Measurements from ENCODE around the gene ZNF747.

The ZNF747 gene

DNA sequence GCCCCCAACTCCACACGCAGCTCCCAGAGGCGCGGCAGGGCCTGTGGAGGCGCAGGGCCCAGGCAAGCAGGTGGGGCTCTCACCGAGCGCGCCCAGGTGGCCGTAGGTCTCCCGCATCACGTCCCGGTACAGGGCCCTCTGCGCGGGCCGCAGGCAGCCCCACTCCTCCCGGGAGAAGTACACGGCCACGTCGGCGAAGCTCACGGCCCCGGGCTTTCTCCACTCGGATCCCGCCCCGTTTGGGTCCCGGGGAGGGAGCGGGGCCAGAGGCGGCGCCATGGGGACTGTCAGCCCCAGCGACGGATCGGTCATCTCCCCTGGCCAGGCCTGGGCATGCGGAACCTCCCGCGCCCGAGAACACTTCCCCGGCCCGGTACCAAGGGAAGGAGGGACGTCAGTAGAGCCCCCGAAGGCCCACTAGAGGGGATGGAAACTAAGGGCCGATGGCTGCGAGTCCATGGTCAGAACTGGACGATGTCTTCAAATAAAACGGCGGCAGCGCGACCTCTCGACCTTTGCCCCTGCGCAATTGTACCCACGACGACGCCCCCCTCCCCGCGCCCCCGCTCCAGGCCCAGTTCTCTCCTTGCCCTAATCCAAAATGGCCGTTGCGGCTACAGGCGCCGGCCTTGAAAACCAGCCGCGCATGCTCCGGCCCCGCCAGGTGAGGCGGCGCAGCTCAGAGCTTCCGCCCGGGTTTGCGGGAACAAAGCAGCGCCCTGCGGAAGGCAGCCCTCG, at the start of gene ZNF747:
ZNF747 (minus strand) TSS at position 491 of the 738 bp plus-strand sequence; CDS start at position 312, 179 bp downstream.
- ChIA-PET CTCF (interaction anchor here (0.6 to 2.4 kb wide), 10 partner anchors 7 to 105 kb away, joined by 3 to 19 read pairs (median 6); partner anchors contain the start of genes DCTPP1 and ZNF764), POLR2A (interaction anchor here (0.6 to 11.3 kb wide), 36 partner anchors 9 to 540 kb away, joined by 3 to 181 read pairs (median 5); partner anchors contain the start of genes CORO1A, DCTPP1, FBRS and MAPK3)

GRCh38 chr16:30582611-30583340, 48.1 kb upstream of the ZNF747 start:
- POLR2A ChIA-PET, result interaction anchor here (2.2 kb wide), 1 partner anchor 11 kb away, joined by 11 read pairs; the partner anchor contains the start of gene ZNF688
- CTCF ChIA-PET, result no interaction called here
- TF ChIP-seq ELF4 (IDR thresholded peaks at IDR 0.05) (no peak), FOXA1 (IDR thresholded peaks at IDR 0.05) (no peak), BHLHE40 (IDR thresholded peaks at IDR 0.05; ENCODE audit: borderline replicate concordance) (no peak), TARDBP (IDR thresholded peaks at IDR 0.05) (no peak), HDGF (IDR thresholded peaks at IDR 0.05; ENCODE audit: borderline replicate concordance) (no peak), FOXK2 (IDR thresholded peaks at IDR 0.05) (no peak), PKNOX1 (IDR thresholded peaks at IDR 0.05) (no peak), SUZ12 (IDR thresholded peaks at IDR 0.05) (no peak), FOXM1 (IDR thresholded peaks at IDR 0.05; ENCODE audit: borderline replicate concordance) (no peak), SP1 (IDR thresholded peaks at IDR 0.05) (no peak), L3MBTL2 (conservative IDR thresholded peaks at IDR 0.05) (no peak), LEF1 (IDR thresholded peaks at IDR 0.05; ENCODE audit: borderline replicate concordance) (no peak)
- DNase-seq (ENCODE audit: extremely low spot score), result no peak

More for the DNA sequence above, at the start of gene ZNF747:
- TF ChIP-seq FOXA1 (IDR thresholded peaks at IDR 0.05), result no peak
- TF ChIP-seq NFRKB (IDR thresholded peaks at IDR 0.05), result no peak
- TF ChIP-seq HDGF (IDR thresholded peaks at IDR 0.05; ENCODE audit: borderline replicate concordance), result peak; percentile 15; the same call in 1 of the 2 replicates
- TF ChIP-seq PKNOX1 (IDR thresholded peaks at IDR 0.05), result no peak
- TF ChIP-seq ELF4 (IDR thresholded peaks at IDR 0.05), result no peak
- peak; percentile 36; the same call in 1 of the 2 replicates for TF ChIP-seq FOXM1 (IDR thresholded peaks at IDR 0.05; ENCODE audit: borderline replicate concordance)
- TF ChIP-seq CTBP1 (IDR thresholded peaks at IDR 0.05; ENCODE audit: borderline replicate concordance), result no peak
- TF ChIP-seq L3MBTL2 (conservative IDR thresholded peaks at IDR 0.05), result no peak
- no peak for TF ChIP-seq TARDBP (IDR thresholded peaks at IDR 0.05)
- TF ChIP-seq SUZ12 (IDR thresholded peaks at IDR 0.05), result no peak
- no peak for TF ChIP-seq ZNF384 (IDR thresholded peaks at IDR 0.05)
- no peak for TF ChIP-seq BHLHE40 (IDR thresholded peaks at IDR 0.05; ENCODE audit: borderline replicate concordance)
- no peak for TF ChIP-seq LEF1 (IDR thresholded peaks at IDR 0.05; ENCODE audit: borderline replicate concordance)
- TF ChIP-seq FOXK2 (IDR thresholded peaks at IDR 0.05), result no peak
- DNase-seq (ENCODE audit: extremely low spot score), result peak; percentile 93

DNA sequence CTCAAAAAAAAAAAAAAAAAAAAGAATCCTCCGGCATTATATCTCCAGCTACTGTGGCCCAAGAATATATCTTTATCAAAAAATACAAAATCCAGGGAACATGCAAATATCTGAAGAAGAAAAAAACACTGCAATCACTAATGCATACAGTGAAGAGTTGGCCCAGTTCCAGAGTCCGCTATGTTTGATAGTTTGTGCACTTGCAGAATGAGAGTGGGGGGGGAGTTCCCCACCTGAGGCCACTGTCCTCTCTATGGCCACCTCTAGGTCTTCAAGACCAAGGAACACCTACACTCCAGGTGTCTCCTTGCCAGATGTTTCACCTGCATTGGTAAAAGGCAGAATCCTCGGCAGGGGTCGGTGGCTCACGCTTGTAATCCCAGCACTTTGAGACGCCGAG, 46.8 kb upstream of the ZNF747 start:
- DNase-seq (ENCODE audit: extremely low spot score), result no peak
- no peak for TF ChIP-seq ELF4 (IDR thresholded peaks at IDR 0.05)
- TF ChIP-seq FOXK2 (IDR thresholded peaks at IDR 0.05), result no peak
- no peak for TF ChIP-seq TARDBP (IDR thresholded peaks at IDR 0.05)
- no peak for TF ChIP-seq NFRKB (IDR thresholded peaks at IDR 0.05)
- no peak for TF ChIP-seq FOXA1 (IDR thresholded peaks at IDR 0.05)
- TF ChIP-seq BHLHE40 (IDR thresholded peaks at IDR 0.05; ENCODE audit: borderline replicate concordance), result no peak
- no peak for TF ChIP-seq SP1 (IDR thresholded peaks at IDR 0.05)
- no peak for TF ChIP-seq ARNT (IDR thresholded peaks at IDR 0.05)
- no peak for TF ChIP-seq ZNF384 (IDR thresholded peaks at IDR 0.05)
- TF ChIP-seq CTBP1 (IDR thresholded peaks at IDR 0.05; ENCODE audit: borderline replicate concordance), result no peak
- TF ChIP-seq L3MBTL2 (conservative IDR thresholded peaks at IDR 0.05), result no peak
- no peak for TF ChIP-seq PKNOX1 (IDR thresholded peaks at IDR 0.05)
- TF ChIP-seq HDGF (IDR thresholded peaks at IDR 0.05; ENCODE audit: borderline replicate concordance), result no peak
- no peak for TF ChIP-seq FOXM1 (IDR thresholded peaks at IDR 0.05; ENCODE audit: borderline replicate concordance)
- TF ChIP-seq SUZ12 (IDR thresholded peaks at IDR 0.05), result no peak
- no peak for TF ChIP-seq LEF1 (IDR thresholded peaks at IDR 0.05; ENCODE audit: borderline replicate concordance)
- CTCF ChIA-PET, result interaction anchor here (0.6 to 1.1 kb wide), 2 partner anchors 21 to 466 kb away, joined by 3 read pairs; no protein-coding TSS in a partner anchor
- POLR2A ChIA-PET, result interaction anchor here (1.5 to 2.2 kb wide), 2 partner anchors 9 to 29 kb away, joined by 4 to 11 read pairs; partner anchors contain the start of genes ZNF688 and ZNF689

DNA sequence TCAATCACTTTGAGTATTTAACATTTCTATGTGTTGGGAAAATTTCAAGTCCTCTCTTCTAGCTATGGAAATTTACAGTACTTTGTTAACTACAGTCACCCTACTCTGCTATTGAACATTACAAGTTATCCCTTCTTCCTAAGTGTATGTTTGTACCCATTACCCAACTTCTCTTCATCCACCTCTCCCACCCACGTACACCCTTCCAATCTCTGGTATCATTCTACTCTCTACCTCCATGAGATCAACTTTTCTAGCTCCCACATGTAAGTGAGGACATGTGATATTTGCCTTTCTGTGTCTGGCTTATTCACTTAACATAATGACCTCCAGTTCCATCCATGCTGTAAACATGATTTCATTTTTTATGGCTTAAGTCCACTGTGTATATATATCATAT, 40.0 kb upstream of the ZNF747 start:
- CTCF ChIA-PET, result interaction anchor here (1.3 kb wide), 1 partner anchor 24 kb away, joined by 3 read pairs; no protein-coding TSS in a partner anchor
- TF ChIP-seq BHLHE40 (IDR thresholded peaks at IDR 0.05; ENCODE audit: borderline replicate concordance) (no peak), ARNT (IDR thresholded peaks at IDR 0.05) (no peak), HDGF (IDR thresholded peaks at IDR 0.05; ENCODE audit: borderline replicate concordance) (no peak), L3MBTL2 (conservative IDR thresholded peaks at IDR 0.05) (no peak), FOXM1 (IDR thresholded peaks at IDR 0.05; ENCODE audit: borderline replicate concordance) (no peak), NFRKB (IDR thresholded peaks at IDR 0.05) (no peak), SUZ12 (IDR thresholded peaks at IDR 0.05) (no peak), FOXA1 (IDR thresholded peaks at IDR 0.05) (no peak), ZNF384 (IDR thresholded peaks at IDR 0.05) (no peak), TARDBP (IDR thresholded peaks at IDR 0.05) (no peak), PKNOX1 (IDR thresholded peaks at IDR 0.05) (no peak), ELF4 (IDR thresholded peaks at IDR 0.05) (no peak), FOXK2 (IDR thresholded peaks at IDR 0.05) (no peak), SP1 (IDR thresholded peaks at IDR 0.05) (no peak), CTBP1 (IDR thresholded peaks at IDR 0.05; ENCODE audit: borderline replicate concordance) (no peak)
- DNase-seq (ENCODE audit: extremely low spot score), result no peak
- POLR2A ChIA-PET, result interaction anchor here (2.1 kb wide), 1 partner anchor 34 kb away, joined by 8 read pairs; no protein-coding TSS in a partner anchor

Data from HEK293T (cell line).